SU-DHL-6 (cell line): Measurements from ENCODE around the gene EEIG2.

ENCODE experiments used
- H2AFZ ChIP-seq: fragments of 200-600 bp; sonication (generic); 2 replicates; pipeline ENCODE4 v1.6.1; 2014; ENCODE audit warnings: low read depth, mild to moderate bottlenecking, moderate library complexity, mixed read lengths, antibody characterized with exemption, low read length; ENCODE audit not compliant: severe bottlenecking
- H3F3A ChIP-seq: fragments of 200-600 bp; shearing (Covaris generic); 2 replicates; pipeline ENCODE4 v1.6.0; 2016; ENCODE audit warnings: antibody characterized with exemption, mild to moderate bottlenecking; ENCODE audit not compliant: insufficient read depth
- H3K27ac ChIP-seq: fragments of 200-600 bp; sonication (generic); 2 replicates; pipeline ENCODE4 v1.5.1; 2016; ENCODE audit warnings: low read depth, mild to moderate bottlenecking, low read length, moderate library complexity, mixed read lengths
- H3K27me3 ChIP-seq: fragments of 200-600 bp; sonication (generic), shearing (Covaris generic); 2 replicates; pipeline ENCODE4 v1.6.0; 2014; ENCODE audit warnings: mild to moderate bottlenecking, low read length
- H3K36me3 ChIP-seq: fragments of 200-600 bp; sonication (generic); 2 replicates; pipeline ENCODE4 v1.6.1; 2014; ENCODE audit warnings: mild to moderate bottlenecking, low read length, mixed read lengths
- H3K4me2 ChIP-seq: fragments of 300-600, 200-600 bp; shearing (Covaris generic), sonication (generic); 2 replicates; pipeline ENCODE4 v1.6.0; 2014; ENCODE audit warnings: low read length, low read depth, mild to moderate bottlenecking; ENCODE audit not compliant: poor library complexity, severe bottlenecking
- H3K4me3 ChIP-seq: fragments of 200-600 bp; sonication (generic); 2 replicates; pipeline ENCODE4 v1.5.1; 2014; ENCODE audit warnings: antibody characterized with exemption, low read length, mild to moderate bottlenecking, mixed read lengths; ENCODE audit not compliant: insufficient read depth, poor library complexity, severe bottlenecking
- H3K79me2 ChIP-seq: fragments of 200-600 bp; sonication (generic); 2 replicates; pipeline ENCODE4 v1.6.1; 2014; ENCODE audit warnings: mild to moderate bottlenecking, low read length, moderate library complexity; ENCODE audit not compliant: insufficient read depth
- H3K9ac ChIP-seq: fragments of 200-600 bp; sonication (generic); 2 replicates; pipeline ENCODE4 v1.7.0; 2014; ENCODE audit warnings: mild to moderate bottlenecking, low read length
- H3K9me2 ChIP-seq: fragments of 200-600 bp; sonication (generic); replicated peaks from 2 replicates; pipeline ENCODE4 v1.6.1; 2014; ENCODE audit warnings: low read length; ENCODE audit not compliant: insufficient read depth
- H3K9me3 ChIP-seq: fragments of 200-600 bp; sonication (generic); 2 replicates; pipeline ENCODE4 v1.6.1; 2014; ENCODE audit warnings: low read length, mixed read lengths; ENCODE audit not compliant: insufficient read depth
- H4K20me1 ChIP-seq: fragments of 200-600 bp; sonication (generic); 2 replicates; pipeline ENCODE4 v1.6.1; 2014; ENCODE audit warnings: low read depth, mild to moderate bottlenecking, antibody characterized with exemption, low read length, moderate library complexity, mixed read lengths
- CTCF ChIP-seq: fragments of 200-600 bp; sonication (generic); IDR thresholded peaks from one replicate; pipeline ENCODE4 v1.5.1; 2017; ENCODE audit warnings: antibody characterized with exemption, mild to moderate bottlenecking, low read length, moderate library complexity; ENCODE audit not compliant: insufficient read depth, poor library complexity, severe bottlenecking
- EZH2phosphoT487 ChIP-seq: fragments of 200-600 bp; sonication (generic), shearing (Covaris generic); conservative IDR thresholded peaks from 2 replicates; pipeline ENCODE4 v1.6.1; 2018; ENCODE audit warnings: mild to moderate bottlenecking, antibody characterized with exemption, low read length, moderate library complexity, mixed read lengths

EEIG2 gene

GRCh38 chr1:108531444-108531843, 28.5 kb upstream of the EEIG2 start:
- H3K27me3 ChIP-seq: no peaks in the 10 kb centered on the region
- no peak overlapping the region for H3K4me3 ChIP-seq
- no peaks in the 10 kb centered on the region for H3K36me3 ChIP-seq
- no peaks in the 10 kb centered on the region for H3K79me2 ChIP-seq
- H3K27ac ChIP-seq: no peak overlapping the region
- H3K4me2 ChIP-seq: no peak overlapping the region
- no peaks in the 10 kb centered on the region for H4K20me1 ChIP-seq
- peaks cover 4% of the 10 kb centered on the region; the same call in 1 of the 2 replicates for H3K9me3 ChIP-seq
- TF ChIP-seq CTCF: no peak
- TF ChIP-seq EZH2phosphoT487: no peak
- no peaks in the 10 kb centered on the region for H3K9me2 ChIP-seq
- no peaks in the 10 kb centered on the region for H3F3A ChIP-seq
- no peak overlapping the region for H2AFZ ChIP-seq
- H3K9ac ChIP-seq: no peak overlapping the region

DNA sequence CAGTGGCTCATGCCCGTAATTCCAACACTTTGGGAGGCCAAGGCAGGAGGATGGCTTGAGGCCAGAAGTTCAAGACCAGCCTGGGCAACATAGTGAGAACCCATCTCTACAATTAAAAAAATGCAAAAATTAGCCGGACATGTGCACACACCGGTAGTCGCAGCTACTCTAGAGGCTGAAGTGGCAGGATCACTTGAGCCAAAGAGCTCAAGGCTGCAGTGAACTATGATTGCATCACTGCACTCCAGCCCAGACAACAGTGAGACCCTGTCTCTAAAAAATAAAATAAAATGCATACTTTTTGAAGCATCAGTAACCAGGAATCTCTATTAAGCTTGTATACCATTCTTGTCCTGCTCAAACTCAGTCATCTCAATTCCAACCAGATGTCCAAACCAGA, 27.2 kb upstream of the EEIG2 start:
- no peak overlapping the region for H3K9ac ChIP-seq
- peaks cover 3% of the 10 kb centered on the region; the same call in 1 of the 2 replicates for H3K9me3 ChIP-seq
- H3K9me2 ChIP-seq: no peaks in the 10 kb centered on the region
- no peak overlapping the region for H2AFZ ChIP-seq
- H3K36me3 ChIP-seq: no peaks in the 10 kb centered on the region
- H3K4me2 ChIP-seq: no peak overlapping the region
- no peaks in the 10 kb centered on the region for H3K79me2 ChIP-seq
- H4K20me1 ChIP-seq: no peaks in the 10 kb centered on the region
- no peak overlapping the region for H3K4me3 ChIP-seq
- no peaks in the 10 kb centered on the region for H3K27me3 ChIP-seq
- TF ChIP-seq CTCF (no peak), EZH2phosphoT487 (no peak)
- no peaks in the 10 kb centered on the region for H3F3A ChIP-seq
- H3K27ac ChIP-seq: no peak overlapping the region

DNA sequence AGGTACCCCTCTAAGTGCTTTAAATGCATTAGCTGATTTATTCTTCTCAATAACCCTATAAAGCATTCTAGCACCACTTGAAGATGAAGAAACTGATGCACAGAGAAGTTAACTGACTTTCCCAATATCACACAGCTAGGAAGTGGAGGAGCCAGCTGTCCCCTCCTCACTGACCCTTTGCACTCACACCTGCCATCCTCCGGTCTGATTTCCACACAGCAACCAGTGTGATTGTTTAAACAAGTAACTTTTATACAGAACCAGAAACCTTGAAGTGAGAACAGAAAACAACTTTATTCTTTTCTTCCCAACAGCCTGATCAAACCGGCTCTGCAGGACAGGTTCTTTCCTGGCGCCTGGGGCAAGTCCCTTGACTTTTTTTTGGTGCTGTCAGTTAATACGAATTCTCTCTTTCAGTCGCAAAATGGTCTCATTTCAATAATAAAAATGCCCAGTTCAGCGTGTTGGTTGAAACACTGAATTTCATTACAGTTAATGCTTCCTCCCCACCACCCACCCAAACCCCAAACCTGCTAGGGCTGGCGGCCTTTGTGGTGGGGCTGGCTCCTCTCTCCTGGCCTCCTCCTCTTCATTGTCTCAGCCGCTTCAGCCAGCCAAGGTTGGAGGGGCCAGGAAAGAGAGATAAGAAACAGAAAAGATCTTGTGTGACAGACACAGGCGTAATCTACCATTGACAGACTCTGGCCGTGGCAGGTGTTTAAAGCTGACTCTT, 26.4 kb upstream of the EEIG2 start:
- no peaks in the 10 kb centered on the region for H3K36me3 ChIP-seq
- TF ChIP-seq EZH2phosphoT487 (no peak), CTCF (no peak)
- no peak overlapping the region for H3K27ac ChIP-seq
- H3K9me2 ChIP-seq: no peaks in the 10 kb centered on the region
- no peak overlapping the region for H3K4me2 ChIP-seq
- no peaks in the 10 kb centered on the region for H4K20me1 ChIP-seq
- no peak overlapping the region for H3K4me3 ChIP-seq
- no peaks in the 10 kb centered on the region for H3K79me2 ChIP-seq
- no peaks in the 10 kb centered on the region for H3F3A ChIP-seq
- H2AFZ ChIP-seq: no peak overlapping the region
- no peaks in the 10 kb centered on the region for H3K27me3 ChIP-seq
- no peaks in the 10 kb centered on the region for H3K9me3 ChIP-seq
- no peak overlapping the region for H3K9ac ChIP-seq
